ENCODE data around the gene HYAL3.

GRCh38 chr3:50302095-50303012 lies 3.1 kb upstream of the HYAL3 start:
- TF ChIP-seq, protein P1, sequence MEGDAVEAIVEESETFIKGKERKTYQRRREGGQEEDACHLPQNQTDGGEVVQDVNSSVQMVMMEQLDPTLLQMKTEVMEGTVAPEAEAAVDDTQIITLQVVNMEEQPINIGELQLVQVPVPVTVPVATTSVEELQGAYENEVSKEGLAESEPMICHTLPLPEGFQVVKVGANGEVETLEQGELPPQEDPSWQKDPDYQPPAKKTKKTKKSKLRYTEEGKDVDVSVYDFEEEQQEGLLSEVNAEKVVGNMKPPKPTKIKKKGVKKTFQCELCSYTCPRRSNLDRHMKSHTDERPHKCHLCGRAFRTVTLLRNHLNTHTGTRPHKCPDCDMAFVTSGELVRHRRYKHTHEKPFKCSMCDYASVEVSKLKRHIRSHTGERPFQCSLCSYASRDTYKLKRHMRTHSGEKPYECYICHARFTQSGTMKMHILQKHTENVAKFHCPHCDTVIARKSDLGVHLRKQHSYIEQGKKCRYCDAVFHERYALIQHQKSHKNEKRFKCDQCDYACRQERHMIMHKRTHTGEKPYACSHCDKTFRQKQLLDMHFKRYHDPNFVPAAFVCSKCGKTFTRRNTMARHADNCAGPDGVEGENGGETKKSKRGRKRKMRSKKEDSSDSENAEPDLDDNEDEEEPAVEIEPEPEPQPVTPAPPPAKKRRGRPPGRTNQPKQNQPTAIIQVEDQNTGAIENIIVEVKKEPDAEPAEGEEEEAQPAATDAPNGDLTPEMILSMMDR (IDR thresholded peaks at IDR 0.05; ENCODE audit: borderline replicate concordance, extremely low read depth, low read length, poor library complexity, severe bottlenecking): no peak
- TF ChIP-seq EZH2 (IDR thresholded peaks at IDR 0.05; ENCODE audit: borderline replicate concordance, low read depth, low read length, severe bottlenecking): no peak

All from DND-41 (cell line).